Sigmoid colon (tissue), 4 donors: Measurements from ENCODE around the gene HIVEP3.

Source experiments
- CTCF ChIP-seq, 4 experiments: fragments of 450-650 bp in 3 of 4; fragments of 200-600 bp in 1 of 4; IDR thresholded peaks; one replicate each; pipeline ENCODE4 v1.5.1; 2016 to 2019; ENCODE audit warnings: antibody characterized with exemption in 4 of 4, mild to moderate bottlenecking in 3 of 4, moderate library complexity in 2 of 4
- POLR2AphosphoS5 ChIP-seq, 4 donors: sonication (generic); formaldehyde crosslinking; IDR thresholded peaks; one replicate each; pipeline ENCODE4 v1.6.1; 2017; ENCODE audit warnings: antibody characterized with exemption in 4 of 4

- no peak for TF ChIP-seq CTCF (IDR thresholded peaks at IDR 0.05)
- TF ChIP-seq POLR2AphosphoS5 (IDR thresholded peaks at IDR 0.05), result no peak
Observed at GRCh38 chr1:41673378-41673777, 245.3 kb downstream of the HIVEP3 start.
